Thyroid gland (tissue), 4 donors: ENCODE data around the gene CNN1. TPM values are rescaled to one million over a fixed set of nuclear protein-coding genes. Genes with fewer than 3 reads are reported as not detected.

Source experiments
- DNase-seq, 2 donors: peaks; one replicate each; pipeline ENCODE4 v3.0.0-alpha.2; 2019
- H3K27ac ChIP-seq, 3 donors: fragments of 200-600 bp; sonication (generic); 1 replicate in 2 of 3; 2 replicates in 1 of 3; pipeline ENCODE4 v1.5.1; 2016 to 2019; ENCODE audit warnings: mild to moderate bottlenecking in 1 of 3, moderate library complexity in 1 of 3
- H3K27me3 ChIP-seq: fragments of 200-600 bp; sonication (generic); one replicate; pipeline ENCODE4 v1.5.1; 2019
- H3K36me3 ChIP-seq, 2 donors: fragments of 200-600 bp; sonication (generic); one replicate each; pipeline ENCODE4 v1.5.1; 2016 to 2019
- H3K4me1 ChIP-seq, 2 donors: fragments of 200-600 bp; sonication (generic); one replicate each; pipeline ENCODE4 v1.5.1; 2017 to 2019
- H3K4me3 ChIP-seq, 3 donors: fragments of 200-600 bp; sonication (generic); replicated peaks in 1 of 3; 1 replicate in 2 of 3; 2 replicates in 1 of 3; pipeline ENCODE4 v1.5.1; 2016; ENCODE audit warnings: mild to moderate bottlenecking in 1 of 3
- H3K9me3 ChIP-seq: fragments of 200-600 bp; sonication (generic); one replicate; pipeline ENCODE4 v1.5.1; 2017
- CTCF ChIP-seq, 6 experiments: fragments of 200-600 bp in 3 of 6; fragments of 450-650 bp in 3 of 6; sonication (generic) in 3 of 6; IDR thresholded peaks; one replicate each; pipeline ENCODE4 v1.5.1; 2016 to 2019; ENCODE audit warnings: antibody characterized with exemption in 6 of 6, mild to moderate bottlenecking in 2 of 6, inconsistent platforms in 1 of 6, moderate library complexity in 1 of 6
- POLR2A ChIP-seq, 2 donors: fragments of 450-650 bp; IDR thresholded peaks; one replicate each; pipeline ENCODE4 v1.6.1; 2017; ENCODE audit warnings: antibody characterized with exemption in 2 of 2, mild to moderate bottlenecking in 2 of 2, moderate library complexity in 1 of 2
- WGBS, 2 donors: methylation state at CpG; one replicate each; pipeline ENCODE4 v1.1.5; 2017; 5-methylcytosine and 5-hydroxymethylcytosine counted together
- intact Hi-C: fragments of 100-400 bp; cut with DNase I; formaldehyde crosslinking; loops from one replicate; pipeline ENCODE4 v1.15.1; 2023
- total RNA-seq, 4 donors: library from RNA; depleted of rRNA; stranded (reverse); fragments of >200 nt; gene quantifications; one replicate each; pipeline ENCODE4 v1.2.3, GENCODE V29; 2016

The CNN1 gene
- total RNA-seq, 4 donors from 2014 or later, result 6.3 to 21.6 (median 8.7) TPM

DNA sequence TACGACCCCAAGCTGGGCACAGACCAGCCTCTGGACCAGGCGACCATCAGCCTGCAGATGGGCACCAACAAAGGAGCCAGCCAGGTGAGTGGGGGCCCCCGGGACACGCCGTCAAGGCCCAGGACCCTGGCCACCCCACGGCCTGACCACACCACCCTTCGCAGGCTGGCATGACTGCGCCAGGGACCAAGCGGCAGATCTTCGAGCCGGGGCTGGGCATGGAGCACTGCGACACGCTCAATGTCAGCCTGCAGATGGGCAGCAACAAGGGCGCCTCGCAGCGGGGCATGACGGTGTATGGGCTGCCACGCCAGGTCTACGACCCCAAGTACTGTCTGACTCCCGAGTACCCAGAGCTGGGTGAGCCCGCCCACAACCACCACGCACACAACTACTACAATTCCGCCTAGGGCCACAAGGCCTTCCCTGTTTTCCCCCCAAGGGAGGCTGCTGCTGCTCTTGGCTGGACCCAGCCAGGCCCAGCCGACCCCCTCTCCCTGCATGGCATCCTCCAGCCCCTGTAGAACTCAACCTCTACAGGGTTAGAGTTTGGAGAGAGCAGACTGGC lies 10.8 kb downstream of the CNN1 start:
- 89 to 96% methylated on average over 8 to 12 of the region's 24 CpGs for WGBS, 2 donors
- H3K27ac ChIP-seq, result no peak overlapping the region
- H3K4me1 ChIP-seq, result no peaks in the 10 kb centered on the region
- no peak for DNase-seq
- no peak overlapping the region for H3K4me3 ChIP-seq
- TF ChIP-seq POLR2A (IDR thresholded peaks at IDR 0.05), result no peak
- TF ChIP-seq CTCF (IDR thresholded peaks at IDR 0.05), result no peak
- peaks cover 15 to 17% of the 10 kb centered on the region in 2 donors for H3K36me3 ChIP-seq
- no peaks in the 10 kb centered on the region for H3K9me3 ChIP-seq
- H3K27me3 ChIP-seq, result no peaks in the 10 kb centered on the region
- intact Hi-C loops, result no loop called here

DNA sequence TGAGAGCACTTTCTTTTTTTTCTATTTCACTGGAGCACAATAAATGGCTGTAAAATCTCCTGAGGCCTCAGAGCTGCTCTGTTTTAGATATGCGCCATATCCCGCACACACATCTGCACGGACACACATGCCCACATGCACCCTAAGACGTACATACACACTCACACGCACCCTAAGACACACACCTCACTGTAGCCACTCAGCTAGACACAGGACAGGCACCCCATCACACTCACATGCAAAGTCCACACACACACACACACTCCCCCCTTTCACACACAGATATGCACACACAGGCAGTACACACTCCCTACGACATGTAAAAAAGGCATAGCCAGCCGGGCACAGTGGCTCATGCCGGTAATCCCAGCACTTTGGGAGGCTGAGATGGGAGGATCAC lies 11.6 kb downstream of the CNN1 start:
- H3K4me3 ChIP-seq, result no peak overlapping the region
- no peaks in the 10 kb centered on the region for H3K4me1 ChIP-seq
- intact Hi-C loops, result no loop called here
- TF ChIP-seq CTCF (IDR thresholded peaks at IDR 0.05) (no peak), POLR2A (IDR thresholded peaks at IDR 0.05) (no peak)
- no peaks in the 10 kb centered on the region for H3K9me3 ChIP-seq
- peaks cover 15 to 17% of the 10 kb centered on the region in 2 donors for H3K36me3 ChIP-seq
- H3K27ac ChIP-seq, result no peak overlapping the region
- DNase-seq, result no peak
- WGBS, 2 donors, result 91 to 93% methylated on average over 8 of the region's 8 CpGs
- H3K27me3 ChIP-seq, result no peaks in the 10 kb centered on the region

DNA sequence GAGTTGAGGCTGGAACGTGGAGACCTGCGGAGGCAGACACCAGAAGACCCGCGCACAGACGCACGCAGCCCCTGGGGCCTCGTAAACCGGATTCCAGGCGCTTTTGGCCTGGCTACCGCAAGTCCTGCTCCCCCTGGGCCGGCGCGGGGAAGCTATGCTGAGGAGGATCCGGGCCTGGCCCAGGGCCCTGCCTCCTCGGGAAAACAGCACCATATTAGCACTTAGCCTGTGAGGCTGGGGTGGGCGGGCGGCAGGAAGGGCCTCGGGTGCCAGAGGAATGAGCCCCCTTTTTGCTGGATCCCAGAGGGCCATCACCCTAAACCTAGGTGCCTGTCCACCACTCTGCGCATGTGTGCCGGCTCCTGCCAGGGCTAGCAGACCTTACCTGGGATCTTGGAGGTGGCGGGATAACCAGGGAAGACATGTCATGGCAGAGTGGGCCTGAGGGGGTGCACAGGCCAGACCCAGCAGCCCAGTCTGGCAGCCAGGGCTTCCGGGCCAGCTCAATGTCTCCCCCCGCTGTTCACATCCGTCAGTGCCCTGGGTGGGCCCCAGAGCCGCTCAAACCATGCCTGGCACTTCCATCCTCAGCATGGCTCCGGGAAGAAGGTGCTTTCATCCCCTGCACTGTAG lies 13.1 kb downstream of the CNN1 start:
- Histone ChIP-seq H3K9me3 (no peaks in the 10 kb centered on the region), H3K27me3 (no peaks in the 10 kb centered on the region), H3K4me3 (no peak overlapping the region), H3K4me1 (no peaks in the 10 kb centered on the region), H3K27ac (no peak overlapping the region), H3K36me3 (peaks cover 15 to 17% of the 10 kb centered on the region in 2 donors)
- TF ChIP-seq POLR2A (IDR thresholded peaks at IDR 0.05) (no peak), CTCF (IDR thresholded peaks at IDR 0.05) (no peak)
- intact Hi-C loops, result no loop called here
- WGBS, 2 donors, result 71 to 79% methylated on average over 19 to 22 of the region's 26 CpGs
- DNase-seq, result no peak

GRCh38 chr19:11552666-11553372 lies 14.2 kb downstream of the CNN1 start:
- 89 to 97% methylated on average over 12 to 20 of the region's 20 CpGs for WGBS, 2 donors
- DNase-seq, result no peak
- Histone ChIP-seq H3K36me3 (peaks cover 15 to 17% of the 10 kb centered on the region in 2 donors), H3K27me3 (no peaks in the 10 kb centered on the region), H3K4me1 (peaks cover 2 to 5% of the 10 kb centered on the region in 2 donors), H3K27ac (no peak overlapping the region), H3K4me3 (no peak overlapping the region), H3K9me3 (no peaks in the 10 kb centered on the region)
- TF ChIP-seq CTCF (IDR thresholded peaks at IDR 0.05) (no peak), POLR2A (IDR thresholded peaks at IDR 0.05) (no peak)
- intact Hi-C loops, result no loop called here

GRCh38 chr19:11554160-11554559 lies 15.5 kb downstream of the CNN1 start:
- peaks cover 9 to 14% of the 10 kb centered on the region in 2 donors for H3K4me1 ChIP-seq
- H3K4me3 ChIP-seq, result no peak overlapping the region
- H3K9me3 ChIP-seq, result no peaks in the 10 kb centered on the region
- DNase-seq, result no peak
- H3K36me3 ChIP-seq, result peaks cover 15 to 17% of the 10 kb centered on the region in 2 donors
- no peaks in the 10 kb centered on the region for H3K27me3 ChIP-seq
- intact Hi-C loops, result no loop called here
- no peak overlapping the region for H3K27ac ChIP-seq
- 81 to 91% methylated on average over 8 of the region's 12 CpGs for WGBS, 2 donors
- TF ChIP-seq POLR2A (IDR thresholded peaks at IDR 0.05), result no peak
- no peak for TF ChIP-seq CTCF (IDR thresholded peaks at IDR 0.05)
